NCI-H1694 treated with DMSO at 0.1 percent for 48 hours (cell line): ENCODE data around the gene CSMD2.

ENCODE experiments used
- DNase-seq: peaks from one replicate; lab custom pipeline; 2025; lab: John Stamatoyannopoulos, UW

Gene CSMD2

DNA sequence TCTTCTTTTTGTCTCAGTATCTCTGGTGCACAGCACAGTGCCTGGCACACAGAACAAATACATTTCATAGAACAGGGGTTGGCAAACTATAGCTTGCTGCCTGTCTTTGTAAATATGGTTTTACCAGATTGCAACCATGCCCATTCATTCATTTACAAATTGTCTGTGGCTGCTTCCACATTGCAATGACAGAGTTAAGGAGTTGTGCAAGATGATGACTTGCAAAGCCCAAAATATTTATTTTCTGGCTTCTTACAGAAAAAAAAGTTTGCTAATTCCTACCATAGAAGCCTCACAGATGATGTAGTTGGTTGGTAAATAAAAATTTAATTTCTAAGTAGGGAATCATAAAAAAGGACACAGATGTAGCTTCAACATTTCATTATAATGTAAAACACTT is 312.3 kb downstream of the CSMD2 start:
- no peak for DNase-seq

DNA sequence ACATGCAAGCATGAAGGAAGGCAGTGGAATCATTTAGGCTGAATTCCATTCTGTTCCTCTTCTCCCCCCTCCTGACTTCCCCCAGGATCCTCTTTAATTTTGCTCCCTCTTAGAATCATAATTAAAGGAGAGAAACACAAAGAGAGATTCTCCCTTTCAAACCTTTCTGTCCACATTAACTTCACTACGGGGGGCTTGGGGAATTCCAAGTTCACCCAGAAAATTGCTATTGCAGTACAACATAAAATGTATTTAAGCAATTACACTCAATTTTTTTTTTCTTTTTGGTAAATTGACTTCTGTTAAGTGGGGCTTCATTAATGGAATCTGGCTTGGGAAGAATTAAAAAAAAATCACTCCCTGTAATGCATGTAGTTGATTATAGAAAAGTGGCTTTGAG is 314.5 kb downstream of the CSMD2 start:
- no peak for DNase-seq

GRCh38 chr1:33849211-33849610 is 315.8 kb downstream of the CSMD2 start:
- DNase-seq, result no peak

GRCh38 chr1:33848205-33848937 is 316.7 kb downstream of the CSMD2 start:
- DNase-seq, result no peak

DNA sequence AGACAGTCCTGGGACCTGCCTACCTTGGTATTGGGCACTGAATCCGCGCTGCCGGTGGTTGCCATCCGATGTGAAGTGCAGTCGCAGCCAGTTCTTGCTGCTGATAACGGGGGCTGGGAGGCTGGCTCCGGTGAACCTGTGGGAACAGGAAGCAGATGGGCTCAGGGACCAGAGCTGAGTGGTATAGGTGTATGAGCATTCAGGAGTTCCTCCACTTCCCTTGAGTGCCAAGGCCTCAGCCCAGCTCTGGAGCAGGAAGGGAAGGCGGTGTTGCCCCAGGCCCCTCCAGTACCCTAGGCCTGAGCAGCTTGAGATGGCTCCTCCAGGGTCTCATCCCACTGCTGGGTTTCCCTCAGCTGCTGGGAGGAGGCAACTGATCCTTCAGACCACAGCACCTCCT is 318.2 kb downstream of the CSMD2 start:
- no peak for DNase-seq

- DNase-seq, result no peak
Observed at GRCh38 chr1:33844166-33844565, 320.9 kb downstream of the CSMD2 start.

DNA sequence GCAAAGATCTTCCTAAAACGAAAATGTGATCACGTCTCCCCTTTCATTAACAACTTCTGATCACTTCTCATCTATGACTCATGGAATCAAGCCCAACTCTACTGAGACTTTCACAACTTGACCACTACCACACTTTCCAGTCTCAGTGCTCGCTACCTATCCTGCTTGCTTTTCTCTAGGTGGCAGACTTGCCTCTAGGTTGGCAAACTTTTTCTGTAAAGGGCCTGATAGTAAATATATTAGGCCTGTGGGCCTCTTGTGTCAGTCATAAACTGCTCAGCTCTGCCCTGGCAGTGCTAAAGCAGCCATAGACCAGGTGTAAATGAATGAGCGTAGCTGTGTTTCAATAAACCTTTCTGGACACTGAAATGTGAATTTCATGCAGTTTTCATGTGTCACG is 322.7 kb downstream of the CSMD2 start:
- DNase-seq, result no peak

GRCh38 chr1:33841494-33841893 is 323.5 kb downstream of the CSMD2 start:
- no peak for DNase-seq

DNA sequence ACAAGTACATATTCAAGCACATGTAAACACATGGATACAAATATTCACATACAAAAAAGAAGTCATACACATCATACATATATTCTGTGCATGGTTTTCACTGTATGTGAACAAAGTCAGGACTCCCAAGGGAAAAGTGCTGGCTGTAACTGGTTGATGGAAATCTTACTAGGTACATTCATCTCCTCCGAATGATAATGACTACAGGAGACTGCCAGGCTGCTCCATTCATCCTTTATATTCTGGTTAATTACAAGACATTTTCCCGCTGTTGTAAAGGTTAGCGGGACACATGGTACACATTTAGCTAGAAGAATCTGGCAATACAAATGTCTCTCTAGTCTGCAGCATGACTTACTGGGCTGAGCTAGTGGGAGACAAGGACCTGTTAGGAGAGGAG is 327.4 kb downstream of the CSMD2 start:
- no peak for DNase-seq

DNA sequence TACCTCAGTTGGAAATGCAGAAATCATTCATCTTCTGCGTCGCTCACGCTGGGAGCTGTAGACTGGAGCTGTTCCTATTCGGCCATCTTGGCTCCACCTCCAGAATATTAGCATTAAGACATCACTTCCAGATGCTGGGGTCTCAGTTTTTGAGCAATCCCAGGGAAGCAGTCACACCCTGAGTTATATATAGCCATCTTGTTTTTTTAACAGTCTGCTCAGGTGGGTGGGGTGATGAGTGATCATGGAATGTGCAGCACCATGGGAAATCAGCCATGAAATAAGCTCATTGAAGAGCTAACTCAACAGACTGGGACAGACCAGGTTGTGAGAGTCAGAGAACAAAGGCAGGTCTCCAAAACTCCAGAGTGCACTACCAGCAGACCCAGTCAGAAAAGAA is 328.1 kb downstream of the CSMD2 start:
- DNase-seq, result no peak

GRCh38 chr1:33828654-33829053 is 336.4 kb downstream of the CSMD2 start:
- DNase-seq, result no peak

GRCh38 chr1:33828059-33828458 is 337.0 kb downstream of the CSMD2 start:
- no peak for DNase-seq

DNA sequence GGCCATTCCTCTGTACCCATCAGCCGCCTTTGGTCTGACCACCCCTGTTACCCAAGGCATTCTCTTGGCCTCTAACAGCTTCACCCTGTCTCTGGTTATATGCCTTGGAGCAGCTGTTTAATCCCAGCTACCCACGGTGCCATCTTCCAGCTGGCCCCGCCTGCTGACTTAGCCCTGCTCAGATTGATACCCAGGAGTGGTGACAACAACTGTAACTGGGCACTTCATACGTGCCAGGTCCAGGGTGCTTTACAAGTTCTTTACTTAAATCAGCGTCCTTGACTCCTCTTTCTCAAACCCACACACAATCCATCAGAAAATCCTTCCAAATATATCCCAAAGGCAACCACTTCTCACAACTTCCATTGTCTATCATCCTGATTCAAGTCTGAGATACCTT is 338.3 kb downstream of the CSMD2 start:
- no peak for DNase-seq

- DNase-seq, result no peak
Observed at GRCh38 chr1:33826311-33826710, 338.7 kb downstream of the CSMD2 start.

DNA sequence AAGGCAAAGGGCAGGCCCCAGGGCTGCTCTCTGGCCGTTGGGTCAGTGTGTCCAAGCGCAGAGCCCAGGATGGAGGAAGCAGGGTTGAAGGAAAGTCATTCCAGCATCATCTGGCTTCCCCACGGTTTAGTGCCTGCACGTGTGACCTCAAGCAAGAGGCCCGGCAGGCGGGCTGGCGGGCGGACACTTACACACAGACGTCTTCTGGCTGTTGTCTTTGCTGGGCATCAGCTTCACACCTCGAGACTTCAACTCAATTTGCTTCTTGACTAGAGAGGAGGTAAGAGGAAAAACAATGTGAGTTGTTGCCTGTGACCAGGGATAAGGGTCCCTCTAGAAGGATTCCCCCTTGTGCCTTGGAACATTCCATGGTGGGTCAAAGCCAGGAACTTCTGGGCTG is 339.5 kb downstream of the CSMD2 start:
- DNase-seq, result no peak

DNA sequence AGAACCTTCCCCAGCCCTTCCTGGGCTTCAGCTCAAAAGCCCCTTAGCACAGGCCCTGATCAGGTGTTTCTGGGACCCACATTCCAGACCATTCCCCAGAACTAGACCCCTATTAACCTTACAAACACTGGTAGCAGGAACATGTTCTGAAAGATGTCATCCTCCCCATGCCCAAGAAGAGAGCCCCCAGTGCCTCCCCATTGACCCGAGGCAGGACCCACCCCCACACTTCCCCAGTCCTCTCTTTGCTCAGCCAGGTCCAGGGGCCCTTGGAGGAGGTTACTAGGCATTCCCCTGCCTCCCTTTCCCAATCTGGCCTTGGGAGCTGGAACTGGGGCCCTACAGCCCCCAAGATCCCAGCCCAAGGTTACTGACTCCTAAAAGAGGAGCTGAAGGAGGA is 340.1 kb downstream of the CSMD2 start:
- no peak for DNase-seq

DNA sequence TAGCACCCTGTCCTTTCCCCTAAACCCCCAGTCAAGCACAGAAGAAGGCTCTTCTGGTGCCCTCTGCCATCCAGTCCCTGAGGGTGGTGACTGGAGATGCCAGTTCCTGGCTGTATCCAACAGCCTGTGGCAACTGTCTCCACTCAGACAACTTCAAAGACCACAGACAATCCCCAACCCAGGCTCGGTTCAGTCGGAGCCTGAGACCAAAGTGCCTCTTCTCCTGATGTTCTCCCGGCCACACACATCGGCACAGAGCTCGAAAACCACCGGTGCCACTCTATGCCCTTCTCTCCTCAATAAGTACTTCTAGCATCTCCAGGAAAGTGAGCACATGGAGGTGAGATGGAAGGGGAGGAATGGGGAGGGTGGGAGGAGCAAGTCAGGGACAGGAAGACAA is 340.7 kb downstream of the CSMD2 start:
- DNase-seq, result no peak

DNA sequence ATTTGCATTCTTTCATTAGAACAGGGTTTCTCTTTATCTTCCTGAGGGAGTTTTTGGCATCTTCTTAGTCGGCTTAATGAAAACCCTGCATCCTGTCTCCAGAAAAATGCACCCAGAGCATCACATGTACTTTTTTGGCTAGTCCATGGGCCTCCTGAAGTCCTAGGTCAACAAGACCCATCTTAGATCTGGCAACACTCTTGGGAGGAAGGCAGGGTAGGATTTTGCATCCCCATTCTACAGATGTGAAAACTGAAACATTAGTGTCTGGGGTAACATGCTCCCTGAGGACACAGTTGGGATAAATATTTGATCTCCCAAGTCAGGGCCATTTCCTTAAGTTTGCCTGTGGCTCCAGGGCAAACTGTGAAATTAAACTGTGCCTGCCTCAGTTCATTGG is 341.2 kb downstream of the CSMD2 start:
- DNase-seq, result no peak

DNA sequence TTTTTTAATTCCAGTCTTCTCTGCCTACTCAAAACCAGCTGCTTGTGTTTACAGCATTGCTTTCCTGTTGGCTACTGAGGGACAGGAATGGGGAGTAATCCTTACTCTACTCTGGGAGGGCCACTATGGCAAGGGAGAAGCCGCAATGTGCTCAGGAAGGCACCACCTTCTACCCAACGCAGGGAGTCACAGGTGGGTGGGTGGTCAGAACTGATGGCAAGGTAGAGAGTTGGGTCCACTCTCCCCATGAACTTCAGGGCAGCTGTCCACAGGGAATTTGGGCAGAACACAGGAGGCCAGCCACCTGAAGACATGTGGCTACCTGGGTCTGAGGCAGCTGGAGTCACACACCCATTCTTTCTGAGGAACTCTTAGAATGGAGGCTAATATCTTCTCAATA is 341.6 kb downstream of the CSMD2 start:
- no peak for DNase-seq

- DNase-seq, result no peak
Observed at GRCh38 chr1:33822396-33822795, 342.6 kb downstream of the CSMD2 start.

DNA sequence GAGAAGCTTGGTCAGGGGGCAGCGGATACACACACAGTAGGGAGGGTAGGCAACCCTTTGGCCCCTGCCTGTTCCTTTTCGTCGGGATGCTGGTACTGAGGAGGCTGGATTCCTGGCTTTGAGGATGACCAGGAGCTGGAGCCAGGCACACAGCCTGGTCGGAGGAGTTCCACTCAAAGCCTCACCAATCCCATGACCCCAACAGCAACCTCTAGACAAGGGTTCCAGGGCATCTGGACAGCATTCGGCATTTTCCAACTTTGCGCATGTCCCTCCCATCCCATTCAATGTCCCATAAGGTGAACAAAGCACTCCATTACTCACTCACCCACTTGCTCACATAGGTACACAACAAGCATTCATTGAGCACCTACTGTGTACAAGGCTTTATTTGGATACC is 343.7 kb downstream of the CSMD2 start:
- DNase-seq, result no peak

DNA sequence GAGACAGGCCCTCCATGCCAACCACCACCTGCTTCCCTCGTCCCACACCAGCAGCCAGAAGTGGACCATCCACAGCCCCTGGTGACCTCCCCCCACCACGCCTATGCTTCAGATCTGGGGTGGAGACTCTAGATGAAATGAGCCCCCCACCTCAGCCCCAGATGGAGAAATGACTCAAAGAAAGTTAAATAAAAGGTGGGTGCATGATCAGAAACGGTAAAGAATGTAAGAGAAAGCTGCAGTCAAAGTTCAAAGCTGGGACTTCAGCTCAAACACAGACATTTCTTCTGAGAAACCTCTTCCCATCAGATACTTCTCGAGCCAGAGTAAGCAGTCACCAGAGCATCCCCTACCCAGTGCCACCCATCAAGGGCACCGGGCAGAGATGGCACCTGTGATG is 344.2 kb downstream of the CSMD2 start:
- no peak for DNase-seq

DNA sequence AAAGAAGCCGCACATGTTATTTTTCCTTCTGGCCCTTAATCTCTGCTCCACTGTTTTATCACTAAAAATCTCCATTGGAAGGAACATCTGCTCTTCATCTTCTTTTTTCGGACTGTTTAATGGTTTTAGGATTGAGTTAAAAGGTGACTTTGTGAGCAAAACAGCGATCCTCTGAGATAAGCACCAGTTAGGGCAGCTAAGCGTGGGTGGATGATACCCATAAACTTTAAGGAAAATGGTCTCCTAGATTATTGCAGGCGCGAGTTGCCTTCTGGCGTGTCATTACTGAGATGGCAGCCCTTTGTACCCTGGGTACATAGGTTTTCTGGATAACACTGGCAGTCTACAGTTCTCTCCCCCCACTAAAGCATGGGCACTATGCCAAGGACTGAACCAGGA is 345.1 kb downstream of the CSMD2 start:
- no peak for DNase-seq

GRCh38 chr1:33819290-33819912 is 345.6 kb downstream of the CSMD2 start:
- DNase-seq, result no peak
